Liver (tissue), 3 donors: Measurements from ENCODE around the gene LIMA1.

Experiments
- HNF4A ChIP-seq, 2 donors: conservative IDR thresholded peaks; 2 replicates each; pipeline ENCODE4 v1.6.1; 2016; ENCODE audit warnings: antibody characterized with exemption in 2 of 2, mild to moderate bottlenecking in 2 of 2
- TAF1 ChIP-seq: conservative IDR thresholded peaks from 2 replicates; pipeline ENCODE4 v1.6.1; 2016; ENCODE audit warnings: antibody characterized with exemption, mild to moderate bottlenecking
- TF ChIP-seq, protein P1 (sequence below): fragments of 150-350 bp; IDR thresholded peaks from 2 replicates; pipeline ENCODE4 v1.5.1; 2017; ENCODE audit warnings: improper control_type of control experiment, low read depth, low read length; ENCODE audit not compliant: missing input control
- TF ChIP-seq, protein P2 (sequence below): IDR thresholded peaks from 2 replicates; pipeline ENCODE4 v1.6.1; 2016; ENCODE audit warnings: antibody characterized with exemption
- donor health status: healthy.
- donor health status: healthy.

DNA sequence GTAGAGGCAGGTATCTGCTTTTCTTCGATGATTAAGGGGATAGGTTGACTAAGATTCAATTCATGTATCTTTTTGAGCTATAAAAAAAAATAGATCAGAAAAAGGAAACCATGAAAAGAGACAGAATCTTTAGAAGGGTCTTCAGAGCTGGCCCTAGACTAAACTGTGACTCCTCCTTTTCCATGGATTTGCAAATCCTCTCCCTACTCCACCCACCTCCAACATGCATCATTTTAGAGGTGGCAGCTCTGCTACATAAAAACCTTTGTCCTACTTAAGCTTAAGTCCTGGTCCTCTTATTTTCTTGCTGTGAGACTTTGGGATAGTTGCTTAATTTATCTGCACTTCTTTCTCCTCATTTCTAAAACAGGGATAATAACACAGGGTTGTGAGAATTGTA, 48.4 kb upstream of the LIMA1 start:
- TF ChIP-seq, protein P1, sequence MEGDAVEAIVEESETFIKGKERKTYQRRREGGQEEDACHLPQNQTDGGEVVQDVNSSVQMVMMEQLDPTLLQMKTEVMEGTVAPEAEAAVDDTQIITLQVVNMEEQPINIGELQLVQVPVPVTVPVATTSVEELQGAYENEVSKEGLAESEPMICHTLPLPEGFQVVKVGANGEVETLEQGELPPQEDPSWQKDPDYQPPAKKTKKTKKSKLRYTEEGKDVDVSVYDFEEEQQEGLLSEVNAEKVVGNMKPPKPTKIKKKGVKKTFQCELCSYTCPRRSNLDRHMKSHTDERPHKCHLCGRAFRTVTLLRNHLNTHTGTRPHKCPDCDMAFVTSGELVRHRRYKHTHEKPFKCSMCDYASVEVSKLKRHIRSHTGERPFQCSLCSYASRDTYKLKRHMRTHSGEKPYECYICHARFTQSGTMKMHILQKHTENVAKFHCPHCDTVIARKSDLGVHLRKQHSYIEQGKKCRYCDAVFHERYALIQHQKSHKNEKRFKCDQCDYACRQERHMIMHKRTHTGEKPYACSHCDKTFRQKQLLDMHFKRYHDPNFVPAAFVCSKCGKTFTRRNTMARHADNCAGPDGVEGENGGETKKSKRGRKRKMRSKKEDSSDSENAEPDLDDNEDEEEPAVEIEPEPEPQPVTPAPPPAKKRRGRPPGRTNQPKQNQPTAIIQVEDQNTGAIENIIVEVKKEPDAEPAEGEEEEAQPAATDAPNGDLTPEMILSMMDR = no peak
- TF ChIP-seq TAF1 = no peak
- no peak for TF ChIP-seq HNF4A (conservative IDR thresholded peaks at IDR 0.05)
- TF ChIP-seq, protein P2, sequence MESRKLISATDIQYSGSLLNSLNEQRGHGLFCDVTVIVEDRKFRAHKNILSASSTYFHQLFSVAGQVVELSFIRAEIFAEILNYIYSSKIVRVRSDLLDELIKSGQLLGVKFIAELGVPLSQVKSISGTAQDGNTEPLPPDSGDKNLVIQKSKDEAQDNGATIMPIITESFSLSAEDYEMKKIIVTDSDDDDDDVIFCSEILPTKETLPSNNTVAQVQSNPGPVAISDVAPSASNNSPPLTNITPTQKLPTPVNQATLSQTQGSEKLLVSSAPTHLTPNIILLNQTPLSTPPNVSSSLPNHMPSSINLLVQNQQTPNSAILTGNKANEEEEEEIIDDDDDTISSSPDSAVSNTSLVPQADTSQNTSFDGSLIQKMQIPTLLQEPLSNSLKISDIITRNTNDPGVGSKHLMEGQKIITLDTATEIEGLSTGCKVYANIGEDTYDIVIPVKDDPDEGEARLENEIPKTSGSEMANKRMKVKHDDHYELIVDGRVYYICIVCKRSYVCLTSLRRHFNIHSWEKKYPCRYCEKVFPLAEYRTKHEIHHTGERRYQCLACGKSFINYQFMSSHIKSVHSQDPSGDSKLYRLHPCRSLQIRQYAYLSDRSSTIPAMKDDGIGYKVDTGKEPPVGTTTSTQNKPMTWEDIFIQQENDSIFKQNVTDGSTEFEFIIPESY = no peak
